H1 (cell line): ENCODE measurements around the gene NOD2.

ENCODE experiments used
- EZH2 ChIP-seq: fragments of 200-600 bp; sonication (generic); IDR thresholded peaks from 2 replicates; pipeline ENCODE4 v1.7.1; 2012; ENCODE audit warnings: low read depth, mild to moderate bottlenecking, moderate library complexity, low read length, inconsistent platforms; ENCODE audit not compliant: severe bottlenecking
- POLR2AphosphoS5 ChIP-seq: IDR thresholded peaks from 2 replicates; pipeline ENCODE4 v1.6.1; 2011; ENCODE audit warnings: low read depth, low read length
- RBBP5 ChIP-seq: IDR thresholded peaks from 2 replicates; pipeline ENCODE4 v1.7.1; 2012; ENCODE audit warnings: low read depth, mild to moderate bottlenecking, inconsistent platforms, low read length, moderate library complexity, borderline replicate concordance
- SP1 ChIP-seq: IDR thresholded peaks from 2 replicates; pipeline ENCODE4 v1.6.1; 2011; ENCODE audit warnings: low read depth, low read length
- TF ChIP-seq, protein P1 (sequence below), 3 experiments: IDR thresholded peaks; 1 replicate in 2 of 3; 2 replicates in 1 of 3; pipeline versions ENCODE4 v1.5.1 to v1.6.1; 2011; ENCODE audit warnings: low read length in 3 of 3, mild to moderate bottlenecking in 3 of 3, inconsistent platforms in 2 of 3, low read depth in 1 of 3, moderate library complexity in 1 of 3; ENCODE audit not compliant: insufficient read depth in 1 of 3; ENCODE audit errors: control extremely low read depth in 1 of 3

- TF ChIP-seq, protein P1, sequence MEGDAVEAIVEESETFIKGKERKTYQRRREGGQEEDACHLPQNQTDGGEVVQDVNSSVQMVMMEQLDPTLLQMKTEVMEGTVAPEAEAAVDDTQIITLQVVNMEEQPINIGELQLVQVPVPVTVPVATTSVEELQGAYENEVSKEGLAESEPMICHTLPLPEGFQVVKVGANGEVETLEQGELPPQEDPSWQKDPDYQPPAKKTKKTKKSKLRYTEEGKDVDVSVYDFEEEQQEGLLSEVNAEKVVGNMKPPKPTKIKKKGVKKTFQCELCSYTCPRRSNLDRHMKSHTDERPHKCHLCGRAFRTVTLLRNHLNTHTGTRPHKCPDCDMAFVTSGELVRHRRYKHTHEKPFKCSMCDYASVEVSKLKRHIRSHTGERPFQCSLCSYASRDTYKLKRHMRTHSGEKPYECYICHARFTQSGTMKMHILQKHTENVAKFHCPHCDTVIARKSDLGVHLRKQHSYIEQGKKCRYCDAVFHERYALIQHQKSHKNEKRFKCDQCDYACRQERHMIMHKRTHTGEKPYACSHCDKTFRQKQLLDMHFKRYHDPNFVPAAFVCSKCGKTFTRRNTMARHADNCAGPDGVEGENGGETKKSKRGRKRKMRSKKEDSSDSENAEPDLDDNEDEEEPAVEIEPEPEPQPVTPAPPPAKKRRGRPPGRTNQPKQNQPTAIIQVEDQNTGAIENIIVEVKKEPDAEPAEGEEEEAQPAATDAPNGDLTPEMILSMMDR (IDR thresholded peaks at IDR 0.05; ENCODE audit: control extremely low read depth in 1 of 3, insufficient read depth in 1 of 3, low read depth in 1 of 3, low read length in 3 of 3), result peak in 1 of 3 experiments; percentile 28; a peak in 2 of 4 replicates
- no peak for TF ChIP-seq RBBP5
- TF ChIP-seq POLR2AphosphoS5, result no peak
- no peak for TF ChIP-seq SP1
- TF ChIP-seq EZH2, result no peak
Observed at GRCh38 chr16:50666658-50667496, 26.5 kb upstream of the NOD2 start.
